GM12878 (cell line): Measurements from ENCODE around the gene IRF2. TPM values are rescaled to one million over a fixed set of nuclear protein-coding genes. Genes with fewer than 3 reads are reported as not detected.
A peak's percentile ranks its signal among the peaks of the same experiment; 100 is the strongest.

Experiments
- ASH2L ChIP-seq: fragments of 300-600, 200-600 bp; sonication (generic); IDR thresholded peaks from 2 replicates; pipeline ENCODE4 v1.6.1; 2017; ENCODE audit warnings: low read depth, mild to moderate bottlenecking, borderline replicate concordance
- BHLHE40 ChIP-seq, 2 experiments: fragments of 450-650 bp in 1 of 2; IDR thresholded peaks; 2 replicates each; pipeline ENCODE4 v1.6.1; 2011 to 2017; ENCODE audit warnings: low read depth in 2 of 2, borderline replicate concordance in 1 of 2, improper control_type of control experiment in 1 of 2, low read length in 1 of 2, mild to moderate bottlenecking in 1 of 2
- CBX5 ChIP-seq: sonication (generic); IDR thresholded peaks from 2 replicates; pipeline ENCODE4 v1.6.1; 2016; ENCODE audit warnings: low read depth, moderate library complexity, mild to moderate bottlenecking, inconsistent platforms
- CHD4 ChIP-seq: fragments of 200-600 bp; sonication (generic); IDR thresholded peaks from 2 replicates; pipeline ENCODE4 v1.6.1; 2016; ENCODE audit warnings: mild to moderate bottlenecking
- CREB1 ChIP-seq: IDR thresholded peaks from 2 replicates; pipeline ENCODE4 v1.6.1; 2012; ENCODE audit warnings: low read depth, mild to moderate bottlenecking, inconsistent platforms
- CREM ChIP-seq: IDR thresholded peaks from 2 replicates; pipeline ENCODE4 v1.6.1; 2014; ENCODE audit warnings: antibody characterized with exemption, low read depth
- HDAC6 ChIP-seq: fragments of 200-600 bp; sonication (generic); IDR thresholded peaks from one replicate; pipeline ENCODE4 v1.8.0; 2017; ENCODE audit warnings: antibody characterized with exemption; ENCODE audit not compliant: unreplicated experiment
- IRF5 ChIP-seq: fragments of 450-650 bp; IDR thresholded peaks from 2 replicates; pipeline ENCODE4 v1.6.1; 2017; ENCODE audit warnings: borderline replicate concordance
- JUNB ChIP-seq: IDR thresholded peaks from 2 replicates; pipeline ENCODE4 v1.6.1; 2016; ENCODE audit warnings: antibody characterized with exemption, mild to moderate bottlenecking
- NFYA ChIP-seq: IDR thresholded peaks from 2 replicates; pipeline ENCODE4 v1.6.1; 2011; ENCODE audit warnings: low read depth, mild to moderate bottlenecking, low read length, improper control_type of control experiment, borderline replicate concordance
- NFYB ChIP-seq: IDR thresholded peaks from 2 replicates; pipeline ENCODE4 v1.6.1; 2011; ENCODE audit warnings: low read depth, mild to moderate bottlenecking, low read length, improper control_type of control experiment, moderate library complexity; ENCODE audit not compliant: insufficient read depth
- PKNOX1 ChIP-seq: fragments of 450-650 bp; IDR thresholded peaks from 2 replicates; pipeline ENCODE4 v1.6.1; 2016; ENCODE audit warnings: mild to moderate bottlenecking
- RCOR1 ChIP-seq: conservative IDR thresholded peaks from 2 replicates; pipeline ENCODE4 v1.6.1; 2012; ENCODE audit warnings: low read depth, low read length, improper control_type of control experiment
- RFX5 ChIP-seq: IDR thresholded peaks from 2 replicates; pipeline ENCODE4 v1.6.1; 2011; ENCODE audit warnings: low read depth, low read length, improper control_type of control experiment
- SIX5 ChIP-seq: IDR thresholded peaks from 2 replicates; pipeline ENCODE4 v1.6.1; 2011; ENCODE audit warnings: mild to moderate bottlenecking, low read depth, low read length, moderate library complexity; ENCODE audit not compliant: severe bottlenecking
- STAT3 ChIP-seq: IDR thresholded peaks from 2 replicates; pipeline ENCODE4 v1.6.1; 2011; ENCODE audit warnings: low read depth, low read length, improper control_type of control experiment
- TARDBP ChIP-seq: IDR thresholded peaks from 2 replicates; pipeline ENCODE4 v1.6.1; 2016; ENCODE audit warnings: borderline replicate concordance
- TCF7 ChIP-seq: IDR thresholded peaks from 2 replicates; pipeline ENCODE4 v1.6.1; 2014; ENCODE audit warnings: antibody characterized with exemption, borderline replicate concordance
- ZBTB11 ChIP-seq: fragments of 450-650 bp; formaldehyde crosslinking; IDR thresholded peaks from 2 replicates; pipeline ENCODE4 v1.5.0; 2022; ENCODE audit warnings: mild to moderate bottlenecking, missing genetic modification characterization
- ZNF592 ChIP-seq: fragments of 450-650 bp; IDR thresholded peaks from 2 replicates; pipeline ENCODE4 v1.6.1; 2017; ENCODE audit warnings: mild to moderate bottlenecking, moderate library complexity
- polyA plus RNA-seq, 11 experiments: library from polyadenylated mRNA; depleted of rRNA in 4 of 11; unstranded in 6 of 11; stranded (reverse) in 5 of 11; fragments of >200 nt; fragmentation: Nextera tagmentation in 4 of 11; fragmentation: Illumina TruSeq in 1 of 11; extraction: Ambion mirVana in 4 of 11; extraction: Trizol in 1 of 11; gene quantifications; 1 replicate in 1 of 11; 2 replicates in 10 of 11; pipeline versions ENCODE4 v1.2.1 to v1.2.3, GENCODE V29; 2011 to 2016; ENCODE audit warnings: inconsistent platforms in 2 of 11, missing spikeins in 2 of 11, low read depth in 1 of 11
- total RNA-seq, 4 experiments: library from RNA; depleted of rRNA in 3 of 4; stranded (reverse); fragments of >200 nt in 3 of 4; fragmentation: Illumina TruSeq in 1 of 4; extraction: Trizol in 1 of 4; gene quantifications; 2 replicates each; pipeline versions ENCODE4 v1.2.1 to v1.2.3, GENCODE V29; 2013 to 2021

The IRF2 gene
- total and polyA plus RNA-seq, 10 of the 15 experiments (the other 5 are each of a cell fraction or from before 2014, with no cell fraction given): 45.1 to 99.3 (median 58.9) TPM

GRCh38 chr4:184472614-184473498 is 1.5 kb downstream of the IRF2 start (continued):
- peak; percentile 95 for TF ChIP-seq PKNOX1
- TF ChIP-seq ZNF592: no peak
- no peak for TF ChIP-seq TARDBP
- peak; percentile 33 to 75; a peak in 2 of 4 replicates for TF ChIP-seq BHLHE40 (IDR thresholded peaks at IDR 0.05; ENCODE audit: borderline replicate concordance in 1 of 2, low read depth in 2 of 2, low read length in 1 of 2)
- no peak for TF ChIP-seq SIX5
- TF ChIP-seq CREB1: no peak
- no peak for TF ChIP-seq JUNB
- no peak for TF ChIP-seq TCF7
- TF ChIP-seq STAT3: no peak
- no peak for TF ChIP-seq RFX5
- TF ChIP-seq CBX5: no peak
- no peak for TF ChIP-seq NFYB
- TF ChIP-seq HDAC6: no peak
- TF ChIP-seq RCOR1: no peak
- TF ChIP-seq CHD4: no peak
- TF ChIP-seq CREM: no peak
- TF ChIP-seq ASH2L: 0 out of 2 replicates have a peak, but pooled peaks have one; percentile 13
- TF ChIP-seq IRF5: no peak
- TF ChIP-seq NFYA: no peak
- no peak for TF ChIP-seq ZBTB11 (CRISPR knock-in tag)
